ENCODE data around the gene SHH.

SHH gene

DNA sequence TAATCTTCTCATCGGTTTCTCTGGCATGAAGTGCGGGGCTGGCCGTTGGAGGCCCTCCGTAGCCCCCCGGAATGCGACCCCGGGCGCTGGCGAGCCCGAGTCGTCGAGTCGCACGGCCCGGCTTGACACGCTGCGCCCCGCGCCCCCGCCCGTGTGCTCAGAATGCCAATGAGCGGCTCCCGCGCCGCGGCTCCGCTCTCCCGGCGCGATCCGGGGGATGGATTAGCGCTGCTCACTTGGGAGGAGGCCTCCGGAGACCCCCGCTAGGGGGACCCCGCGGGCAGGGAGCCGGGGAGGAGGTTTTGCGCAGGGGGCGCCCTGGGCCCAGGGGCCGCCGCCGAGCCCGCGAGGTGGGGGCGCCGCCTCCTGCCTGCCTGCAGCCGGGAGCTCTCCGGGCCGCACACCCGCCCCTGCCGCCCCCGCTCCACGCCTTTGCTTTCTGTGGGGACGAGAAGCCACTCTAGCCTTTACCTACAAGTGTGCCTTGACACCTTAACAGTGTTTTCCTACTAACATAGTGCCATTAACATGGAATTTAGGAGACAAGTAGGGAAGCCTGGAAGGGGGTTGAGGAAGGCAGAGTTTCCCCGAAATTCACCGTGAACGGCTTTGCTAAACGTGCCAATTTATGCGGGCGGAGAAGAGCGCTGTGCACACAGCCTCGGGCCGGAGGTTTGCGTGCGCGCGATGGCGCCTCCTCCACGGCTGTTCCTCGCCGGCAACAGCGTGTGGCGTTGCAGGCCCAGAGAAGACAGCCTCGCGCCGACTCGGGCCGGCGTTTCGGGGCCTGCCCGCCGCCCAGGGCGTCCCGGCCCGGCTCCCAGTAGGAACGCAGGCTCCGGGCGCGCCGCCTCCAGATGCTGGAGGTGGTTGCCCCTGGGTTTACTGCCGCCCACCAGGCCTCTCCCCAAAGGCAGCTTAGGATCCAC is 7.1 kb downstream of the SHH start:
- peak; percentile 76 for DNase-seq

DNA sequence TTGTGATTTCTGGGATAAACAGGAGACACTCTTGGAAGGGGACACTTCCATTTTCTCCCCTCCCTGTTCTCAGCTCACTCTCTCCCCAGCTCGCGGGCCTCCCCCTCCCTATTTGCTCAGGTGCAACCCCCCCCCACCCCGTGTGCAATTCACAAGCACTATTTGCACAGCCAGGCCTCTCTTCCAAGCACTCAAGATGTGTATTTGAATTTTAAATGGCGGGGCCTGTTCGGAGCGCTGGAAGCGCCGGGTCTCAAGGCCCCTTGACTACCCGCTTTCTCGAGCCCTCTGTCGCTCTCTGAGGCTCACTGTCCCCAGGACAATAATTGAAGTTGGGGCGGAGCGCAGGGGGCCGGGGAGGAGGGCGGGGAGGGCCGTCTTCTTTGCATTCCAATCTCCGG is 7.8 kb downstream of the SHH start:
- DNase-seq, result no peak

DNA sequence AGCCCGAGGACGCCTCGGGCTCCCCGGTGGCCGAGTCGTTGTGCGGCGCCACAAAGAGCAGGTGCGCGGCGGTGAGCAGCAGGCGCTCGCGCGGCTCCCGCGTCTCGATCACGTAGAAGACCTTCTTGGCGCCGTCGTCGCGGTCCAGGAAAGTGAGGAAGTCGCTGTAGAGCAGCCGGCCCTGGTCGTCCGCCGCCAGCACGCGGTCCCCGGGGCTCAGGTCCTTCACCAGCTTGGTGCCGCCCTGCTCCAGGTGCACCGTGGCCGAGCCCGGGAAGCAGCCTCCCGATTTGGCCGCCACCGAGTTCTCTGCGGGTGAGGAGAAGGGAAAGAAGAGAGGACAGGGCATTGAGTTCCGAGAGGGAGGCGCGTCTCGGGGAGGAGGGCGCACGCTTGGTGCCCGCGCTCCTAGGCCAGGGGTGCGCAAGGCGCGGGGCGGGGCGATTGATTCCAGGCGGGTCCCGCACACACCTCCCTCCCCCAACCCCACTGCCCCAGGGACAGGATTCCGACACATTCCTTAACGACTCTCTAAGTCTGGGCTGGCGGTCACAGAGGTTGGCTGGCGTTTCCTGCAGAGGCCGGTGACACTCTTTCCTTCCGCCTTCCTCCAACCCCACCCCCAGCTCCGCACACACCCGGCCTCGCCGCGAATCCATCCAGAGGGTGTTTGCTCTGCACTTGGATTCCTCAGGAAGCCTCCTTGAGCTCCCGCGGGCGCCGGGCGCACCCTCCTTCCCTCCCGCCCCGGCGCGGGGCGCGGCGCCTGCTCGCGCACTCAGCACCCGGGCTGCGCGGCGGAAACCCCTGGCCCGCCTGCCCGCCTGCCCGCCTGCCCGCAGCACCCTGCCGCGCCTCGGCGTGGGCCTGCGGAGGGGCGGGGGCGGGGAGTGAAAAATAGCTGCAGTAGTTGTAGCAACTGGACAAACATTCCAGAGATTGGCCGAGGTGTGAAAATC is 8.6 kb downstream of the SHH start:
- DNase-seq, result no peak

DNA sequence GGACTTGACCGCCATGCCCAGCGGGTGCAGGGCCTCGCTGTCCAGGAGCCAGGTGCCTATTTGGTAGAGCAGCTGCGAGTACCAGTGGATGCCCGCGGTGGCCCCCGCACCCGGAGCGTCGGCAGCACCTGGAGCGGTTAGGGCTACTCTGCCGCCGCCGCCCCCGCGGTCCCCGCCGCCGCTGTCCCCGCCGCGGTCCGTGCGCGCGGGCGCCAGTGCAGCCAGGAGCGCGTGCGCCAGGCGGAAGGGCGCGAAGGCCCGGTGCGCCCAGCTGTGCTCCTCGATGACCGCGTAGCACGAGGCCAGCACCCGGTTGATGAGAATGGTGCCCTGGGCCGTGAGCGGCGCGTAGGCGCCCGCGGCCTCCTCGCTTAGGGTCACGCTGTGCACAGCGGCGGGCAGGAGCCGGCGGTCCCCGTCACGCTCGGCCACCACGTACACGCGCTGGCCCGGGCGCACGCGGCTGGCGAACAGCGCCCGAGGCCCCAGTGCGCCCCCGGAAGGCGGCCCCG is 9.3 kb downstream of the SHH start:
- no peak for DNase-seq

DNA sequence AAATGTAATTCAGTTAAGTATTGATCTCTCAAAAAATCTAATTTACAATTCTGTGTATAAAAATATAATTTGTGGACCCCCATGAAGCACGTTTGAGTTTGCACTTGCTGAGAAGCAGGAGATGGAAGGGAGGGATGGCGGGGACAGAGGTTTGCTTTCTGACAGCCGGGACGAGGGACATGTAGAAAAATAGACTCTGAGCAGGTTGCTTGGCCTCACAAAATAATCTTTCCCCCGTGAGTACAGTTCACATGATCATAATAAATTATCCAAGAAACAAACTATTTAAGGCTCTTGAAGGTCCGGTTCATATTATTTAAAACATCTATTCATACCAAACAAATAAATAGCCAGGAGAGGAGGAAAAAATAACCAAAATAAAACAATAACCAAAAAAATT is 10.0 kb downstream of the SHH start:
- no peak for DNase-seq

DNA sequence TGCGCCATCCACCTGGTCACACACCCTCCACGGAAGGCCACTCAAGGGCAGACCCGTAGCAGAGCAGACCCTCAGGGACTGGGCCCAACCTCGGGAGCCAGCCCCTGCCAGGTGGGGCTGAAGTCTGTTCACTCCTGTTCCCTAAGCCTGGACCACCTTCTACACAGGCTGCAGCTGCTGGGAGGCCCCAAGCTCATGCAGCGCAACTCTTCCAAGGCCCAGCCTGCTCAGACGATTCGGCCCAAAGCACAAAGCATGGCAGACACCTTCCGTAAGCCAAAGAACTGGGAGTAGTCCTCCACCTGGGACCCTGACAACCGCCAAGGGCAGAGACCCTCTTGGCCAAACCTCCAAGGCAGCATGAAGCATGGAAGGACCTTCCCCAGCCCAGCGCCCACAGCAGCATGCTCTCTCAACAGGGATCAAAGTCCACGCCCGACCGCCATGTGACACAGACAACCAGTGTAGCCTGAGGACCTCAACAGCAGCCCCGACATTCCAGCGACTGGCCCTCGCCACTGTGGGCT is 11.5 kb downstream of the SHH start:
- no peak for DNase-seq

DNA sequence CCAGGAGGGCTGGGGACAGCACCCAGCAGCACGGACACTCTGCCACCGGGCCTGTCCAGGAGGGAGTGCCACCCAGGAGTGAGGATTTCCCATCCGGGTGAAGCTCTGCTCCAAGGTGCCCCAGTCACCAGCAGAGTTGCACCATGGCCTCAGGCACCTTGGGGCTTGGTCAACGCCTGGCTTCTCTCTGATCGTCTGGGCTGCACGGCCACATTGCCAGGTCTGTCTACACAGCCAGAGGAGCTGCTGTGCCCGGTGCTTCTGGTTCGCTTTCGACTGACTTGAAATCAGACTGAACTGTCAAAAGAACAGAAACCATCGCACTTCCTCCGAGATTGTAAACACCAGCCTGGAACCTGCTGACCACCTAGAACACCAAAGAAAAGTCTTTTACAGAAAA is 12.0 kb downstream of the SHH start:
- DNase-seq, result no peak

DNA sequence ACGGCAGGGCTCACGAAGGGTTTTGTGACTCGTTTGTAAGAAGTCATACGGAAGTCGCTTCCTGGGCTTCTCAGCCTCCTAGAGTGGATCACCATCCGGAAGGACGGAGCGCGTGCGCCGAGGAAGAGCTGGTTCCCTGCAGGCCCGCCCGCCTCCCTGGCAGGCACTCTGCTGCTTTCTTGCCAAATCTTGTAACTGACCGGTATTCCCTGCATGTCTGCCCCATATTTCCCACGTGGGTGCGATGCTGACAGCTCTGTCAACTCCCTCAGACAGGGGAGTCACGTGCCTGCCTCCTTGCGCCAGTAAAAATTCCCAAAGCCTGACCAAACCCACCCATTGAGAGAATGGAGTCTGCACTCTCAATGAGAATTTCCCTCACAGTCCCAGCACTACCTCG is 12.7 kb downstream of the SHH start:
- no peak for DNase-seq

DNA sequence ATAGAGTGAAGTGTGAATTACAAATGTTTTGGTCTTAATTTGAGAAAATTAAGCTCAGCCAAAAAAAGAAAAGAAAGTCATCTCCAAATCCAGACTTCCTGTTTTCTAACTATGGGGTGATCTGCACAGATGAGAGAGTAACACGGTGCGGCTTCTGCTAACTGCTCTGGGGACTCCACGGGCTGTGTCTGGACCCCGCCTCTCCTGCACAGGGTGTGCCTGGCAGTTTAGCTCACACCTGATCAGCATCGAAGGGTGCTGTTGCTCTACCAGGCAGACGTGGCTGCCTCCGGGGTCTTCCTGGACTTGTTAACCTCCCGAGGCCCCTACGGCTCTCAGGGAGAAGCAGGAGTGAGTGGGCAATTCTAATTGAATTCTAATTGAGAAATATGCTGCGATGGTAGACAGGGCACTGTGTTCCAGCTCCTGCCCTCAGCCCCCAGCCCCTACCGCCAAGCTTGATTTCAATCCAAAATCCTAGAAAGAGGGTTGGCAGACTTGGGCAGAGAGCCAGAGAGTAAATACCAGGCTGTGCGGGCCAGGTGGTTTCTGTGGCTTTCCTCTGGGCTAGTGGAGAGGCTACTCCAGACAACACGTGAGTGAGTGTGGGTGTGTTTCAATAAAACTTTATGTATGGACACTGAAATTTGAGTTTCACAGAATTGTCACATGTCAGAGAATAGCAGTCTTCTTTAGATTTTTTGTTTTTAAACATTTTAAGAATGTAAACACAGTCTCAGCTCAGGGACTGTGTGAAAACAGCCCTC is 13.4 kb downstream of the SHH start:
- no peak for DNase-seq

DNA sequence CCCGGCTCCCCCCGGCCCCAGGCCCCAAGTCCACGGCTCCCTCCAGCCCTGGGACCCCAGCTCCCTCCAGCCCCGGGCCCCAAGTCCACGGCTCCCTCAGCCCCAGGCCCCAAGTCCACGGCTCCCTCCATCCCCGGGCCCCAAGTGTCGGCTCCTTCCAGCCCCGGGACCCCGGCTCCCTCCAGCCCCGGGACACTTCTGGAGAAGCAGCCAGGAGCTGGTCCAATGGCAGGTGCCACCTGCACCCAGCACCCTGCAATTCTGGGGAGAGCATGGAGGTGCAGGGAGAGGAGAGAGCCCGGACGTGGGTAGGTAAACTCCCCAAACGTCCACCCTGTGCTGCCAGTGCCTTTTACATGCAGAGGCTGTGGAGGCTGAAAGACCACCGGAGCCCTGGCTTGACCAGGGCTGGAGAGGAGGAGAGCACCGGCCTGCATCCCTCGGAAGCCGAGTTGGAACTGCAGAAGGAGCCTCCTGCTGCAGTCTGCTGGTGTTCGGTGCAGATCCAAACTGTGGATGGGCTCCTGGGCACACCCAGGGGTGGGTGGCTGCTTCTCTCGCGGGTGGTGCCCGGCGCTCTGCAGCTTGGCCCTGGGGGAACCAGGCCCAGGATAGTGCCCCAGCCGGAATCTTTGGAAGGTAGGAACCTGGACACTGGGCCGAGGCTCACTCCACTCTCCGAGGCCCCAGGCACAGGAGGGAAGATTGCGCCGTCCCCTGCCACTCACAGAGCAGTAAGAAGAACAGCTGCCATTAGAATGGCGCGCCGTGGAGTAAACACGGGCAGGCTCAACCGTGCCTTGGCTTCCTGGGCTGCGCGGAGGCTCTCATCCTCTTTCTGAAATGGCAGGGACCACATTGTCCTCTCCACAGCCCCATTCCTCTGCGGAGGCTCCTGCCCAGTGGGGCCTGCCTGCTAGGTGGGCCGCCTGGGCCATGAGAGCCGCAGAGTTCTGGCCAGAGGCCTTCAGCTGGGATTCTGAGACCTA is 14.7 kb downstream of the SHH start:
- no peak for DNase-seq

DNA sequence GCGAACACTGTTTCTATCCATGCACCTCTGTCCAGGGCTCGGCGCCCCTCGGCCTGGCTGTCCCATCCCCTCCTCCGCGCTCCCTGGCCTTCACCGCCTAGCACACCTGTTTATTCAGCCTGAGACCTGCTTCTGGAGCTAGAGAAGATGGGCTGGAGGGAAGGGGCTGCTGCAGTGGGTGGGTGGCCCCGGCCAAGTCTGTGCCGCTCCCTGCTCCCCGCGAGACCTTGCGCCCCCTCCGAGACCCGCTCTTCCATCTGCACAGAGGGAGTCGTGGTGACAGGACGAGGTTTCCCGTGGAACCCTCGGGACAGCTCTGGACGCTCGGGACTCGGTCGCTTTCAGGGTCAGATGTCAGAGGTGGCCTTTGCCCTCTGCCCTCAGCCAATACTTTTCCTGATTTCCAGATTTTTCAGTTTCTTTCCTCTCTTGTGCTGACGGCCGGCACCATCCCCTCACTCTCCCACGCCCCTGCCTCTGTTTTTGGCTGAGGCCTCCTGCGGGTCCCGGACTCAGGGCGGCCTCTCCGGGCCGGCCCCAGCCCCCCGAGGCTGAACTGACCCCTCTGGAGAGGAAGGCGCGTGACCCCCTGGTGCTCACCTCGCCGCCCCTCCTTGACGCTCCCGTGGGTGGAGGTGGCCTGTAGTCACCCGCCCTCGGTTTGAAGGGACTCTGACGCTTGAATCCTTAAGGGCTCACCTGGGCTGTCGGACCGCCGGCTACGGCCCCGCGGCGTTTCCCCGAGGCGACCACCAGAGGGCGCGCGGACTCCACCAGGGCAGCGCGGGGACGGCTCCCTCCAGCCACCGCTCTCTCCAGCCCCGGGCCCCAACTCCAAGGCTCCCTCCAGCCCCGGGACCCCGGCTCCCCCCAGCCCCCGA is 15.6 kb downstream of the SHH start:
- peak; percentile 76 for DNase-seq

DNA sequence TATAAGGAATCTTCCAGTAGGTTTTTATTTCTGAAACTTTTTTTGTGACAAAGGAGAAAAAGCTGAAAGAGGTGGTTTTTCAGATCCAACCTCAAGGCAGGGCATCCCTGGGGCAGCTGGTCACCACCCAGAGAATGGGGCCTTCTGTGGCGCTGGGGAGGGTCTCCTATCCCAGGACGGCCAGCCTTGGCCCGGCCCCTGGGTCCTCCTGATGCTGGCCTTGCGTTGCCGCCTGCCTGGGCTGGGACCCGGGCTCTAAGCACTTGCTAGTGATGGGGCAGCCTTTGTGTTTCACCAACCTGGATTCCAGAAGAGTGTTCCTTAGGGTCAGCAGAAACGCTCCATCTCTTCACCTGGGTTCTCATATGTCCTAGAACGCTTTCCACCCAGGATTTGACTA is 16.3 kb downstream of the SHH start:
- DNase-seq, result no peak

DNA sequence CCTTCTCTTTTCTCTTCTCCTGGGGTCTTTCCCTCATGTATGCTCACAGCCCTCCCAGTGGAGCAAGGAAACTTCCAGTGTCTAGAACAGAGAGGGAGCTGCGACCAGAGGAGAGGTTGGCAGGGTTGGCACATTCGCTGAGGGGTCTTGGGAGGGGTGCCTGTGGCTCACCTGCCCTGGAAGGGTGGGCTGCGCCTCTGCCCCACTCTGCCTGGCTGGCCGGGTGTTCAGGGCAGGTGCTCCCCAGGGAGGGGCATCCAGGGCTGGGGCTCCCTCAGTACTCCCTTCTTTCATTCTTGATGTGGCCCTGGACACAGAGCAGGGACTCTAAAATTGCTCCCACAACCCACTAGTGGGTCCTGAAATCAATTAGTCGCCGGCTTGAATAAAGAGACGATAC is 16.9 kb downstream of the SHH start:
- DNase-seq, result no peak

DNA sequence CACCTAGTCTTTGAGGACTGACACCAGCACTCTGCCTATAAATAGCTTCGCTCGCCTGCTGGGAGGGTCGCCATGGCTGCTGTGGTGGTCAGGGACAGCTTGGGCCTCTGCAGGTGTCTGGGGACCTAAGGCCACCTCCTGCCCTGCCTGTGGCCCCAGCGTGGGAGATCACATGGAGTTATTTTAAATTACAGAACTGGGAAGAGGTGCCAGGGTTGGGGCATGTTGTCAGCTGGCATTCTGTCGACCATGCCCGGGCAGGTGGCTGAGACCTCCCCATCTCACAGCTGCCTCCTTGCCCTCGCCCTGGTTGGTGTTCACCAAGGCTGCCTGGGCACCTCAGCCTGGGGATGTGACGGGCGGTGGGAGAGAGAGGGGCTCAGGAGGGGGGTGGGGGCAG is 18.1 kb downstream of the SHH start:
- no peak for DNase-seq

DNA sequence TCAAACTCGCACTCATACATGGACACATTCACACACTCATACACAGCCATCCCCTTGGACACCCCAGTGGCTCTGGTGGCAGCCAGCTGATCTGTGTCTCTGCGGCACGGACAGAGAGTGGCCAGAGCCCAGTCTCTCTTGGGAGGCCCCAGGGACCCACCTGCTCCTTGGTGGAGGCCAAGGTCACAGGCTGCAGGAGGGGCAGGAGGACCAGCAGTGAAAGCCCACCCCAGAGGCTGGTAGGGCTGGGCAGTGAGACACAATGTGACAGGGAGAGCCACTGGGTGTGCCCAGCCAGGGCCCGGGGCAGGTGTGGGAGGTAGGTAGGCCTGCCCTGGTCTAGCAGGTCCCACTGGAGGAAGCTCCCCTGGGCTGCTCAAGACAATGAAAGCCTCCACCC is 18.5 kb downstream of the SHH start:
- no peak for DNase-seq

DNA sequence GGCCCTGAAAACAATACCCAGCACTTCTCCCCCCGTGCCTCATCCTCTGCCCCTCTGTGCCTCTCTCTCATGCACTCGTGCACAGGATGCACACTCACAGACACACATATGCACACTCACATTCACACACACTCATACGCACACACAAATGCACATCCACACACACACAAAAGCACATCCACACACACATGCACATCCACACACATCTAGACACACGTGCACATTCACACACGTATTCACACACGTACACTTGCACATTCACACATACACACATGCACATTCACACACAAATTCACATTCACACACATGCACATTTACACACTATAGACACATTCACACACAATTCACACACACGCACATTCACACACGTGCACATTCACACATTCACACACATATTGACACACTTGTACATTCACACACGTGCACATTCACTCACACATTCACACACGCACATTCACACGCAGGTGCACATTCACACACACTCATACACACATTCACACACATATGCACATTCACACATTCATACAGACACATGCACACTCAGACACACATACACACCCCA is 19.2 kb downstream of the SHH start:
- no peak for DNase-seq

DNA sequence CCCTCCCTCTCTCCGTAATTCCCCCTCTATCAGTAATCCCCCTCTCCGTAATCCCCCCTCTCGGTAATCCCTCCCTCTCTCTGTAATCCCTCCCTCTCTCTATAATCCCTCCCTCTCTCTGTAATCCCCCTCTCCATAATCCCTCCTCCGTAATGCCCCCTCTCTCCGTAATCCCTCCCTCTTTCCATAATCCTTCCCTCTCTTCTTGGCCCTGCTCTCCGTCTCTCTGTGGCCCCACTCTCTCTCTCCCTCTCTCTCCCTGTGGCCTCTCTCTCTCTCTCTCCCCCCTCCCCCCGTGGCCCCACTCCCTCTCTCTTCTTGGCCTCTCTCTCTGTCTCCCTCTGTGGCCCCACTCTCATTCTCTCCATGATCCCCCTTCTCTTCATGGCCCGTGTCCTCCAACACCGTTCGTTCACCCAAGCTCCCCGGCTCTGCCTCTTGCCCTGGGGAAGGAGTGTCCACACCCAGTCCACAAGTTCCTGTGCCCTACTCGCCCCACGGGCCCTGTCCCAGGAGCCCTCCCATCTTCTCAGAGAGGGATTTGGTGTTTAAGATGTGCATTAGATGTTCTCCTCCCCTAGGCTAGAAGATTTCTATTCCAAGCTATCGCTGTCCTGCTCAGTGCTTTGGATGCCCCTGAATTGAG is 19.8 kb downstream of the SHH start:
- no peak for DNase-seq

DNA sequence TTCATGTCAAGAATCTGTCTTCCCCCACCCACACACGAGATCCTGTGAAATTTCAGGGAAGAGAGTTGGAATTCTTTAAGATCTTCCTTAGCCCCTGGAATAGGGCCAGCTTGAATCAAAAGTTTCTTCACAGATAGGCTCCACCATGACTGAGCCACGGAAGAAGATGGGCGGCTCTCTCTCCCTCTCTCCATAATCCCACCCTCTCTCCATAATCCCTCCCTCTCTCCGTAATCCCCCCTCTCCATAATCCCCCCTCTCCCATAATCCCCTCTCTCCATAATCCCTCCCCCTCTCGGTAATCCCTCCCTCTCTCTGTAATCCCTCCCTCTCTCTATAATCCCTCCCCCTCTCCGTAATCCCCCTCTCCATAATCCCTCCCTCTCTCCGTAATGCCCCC is 20.4 kb downstream of the SHH start:
- no peak for DNase-seq

DNA sequence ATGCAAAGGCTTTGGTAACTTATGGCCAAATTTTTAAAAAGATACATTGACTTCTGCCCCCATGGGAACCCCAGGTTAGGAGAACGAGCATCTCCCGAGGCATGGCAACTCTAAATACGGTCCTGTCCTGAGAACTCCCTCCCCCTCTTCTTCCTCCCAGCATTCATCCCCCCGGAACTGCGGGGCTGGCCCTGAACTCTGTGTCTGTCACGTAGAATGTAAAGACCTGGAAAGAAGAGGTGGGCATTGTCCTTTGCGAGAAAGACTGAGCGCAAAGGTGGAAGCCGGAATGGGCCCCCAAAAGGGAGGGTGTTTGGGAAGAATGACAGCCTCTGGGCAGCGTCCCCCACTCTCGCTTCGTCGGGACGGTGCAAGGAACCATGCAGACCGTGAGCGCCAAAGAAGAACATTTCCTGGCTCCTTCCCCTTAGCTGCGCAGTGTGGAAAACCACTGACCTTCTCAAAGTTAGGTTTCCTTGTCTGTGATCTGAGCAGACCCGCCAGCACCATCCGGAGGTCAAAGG is 21.0 kb downstream of the SHH start:
- no peak for DNase-seq
